Tibial nerve (tissue), 3 donors: ENCODE results near the gene ARHGAP36.

Experiments
- CTCF ChIP-seq, 5 experiments: fragments of 200-600 bp in 3 of 5; fragments of 450-650 bp in 2 of 5; sonication (generic) in 3 of 5; IDR thresholded peaks; one replicate each; pipeline ENCODE4 v1.5.1; 2016 to 2019; ENCODE audit warnings: antibody characterized with exemption in 5 of 5, mild to moderate bottlenecking in 3 of 5, moderate library complexity in 2 of 5
- POLR2A ChIP-seq, 2 donors: fragments of 450-650 bp; IDR thresholded peaks; one replicate each; pipeline ENCODE4 v1.6.1; 2017; ENCODE audit warnings: antibody characterized with exemption in 2 of 2, mild to moderate bottlenecking in 2 of 2, moderate library complexity in 2 of 2

- TF ChIP-seq CTCF (IDR thresholded peaks at IDR 0.05) (no peak), POLR2A (IDR thresholded peaks at IDR 0.05) (no peak)
Observed at GRCh38 chrX:131058136-131058868, at the start of gene ARHGAP36.
